Ishikawa (cell line): ENCODE results near the gene SSC4D.

Experiments used
- CEBPB ChIP-seq: IDR thresholded peaks from 2 replicates; pipeline ENCODE4 v1.6.1; 2012
- CREB1 ChIP-seq: IDR thresholded peaks from 2 replicates; pipeline ENCODE4 v1.6.1; 2012; ENCODE audit warnings: low read depth
- EGR1 ChIP-seq: IDR thresholded peaks from 2 replicates; pipeline ENCODE4 v1.6.1; 2012
- EP300 ChIP-seq: IDR thresholded peaks from 2 replicates; pipeline ENCODE4 v1.6.1; 2012; ENCODE audit warnings: borderline replicate concordance
- FOXM1 ChIP-seq: IDR thresholded peaks from 2 replicates; pipeline ENCODE4 v1.6.1; 2012; ENCODE audit warnings: low read depth, borderline replicate concordance
- NFIC ChIP-seq: IDR thresholded peaks from 2 replicates; pipeline ENCODE4 v1.6.1; 2012
- RAD21 ChIP-seq: IDR thresholded peaks from 2 replicates; pipeline ENCODE4 v1.6.1; 2012; ENCODE audit warnings: low read depth
- TAF1 ChIP-seq: IDR thresholded peaks from 2 replicates; pipeline ENCODE4 v1.6.1; 2012; ENCODE audit warnings: low read depth, mild to moderate bottlenecking
- TCF12 ChIP-seq: IDR thresholded peaks from 2 replicates; pipeline ENCODE4 v1.6.1; 2012; ENCODE audit warnings: low read depth
- TEAD4 ChIP-seq: IDR thresholded peaks from 2 replicates; pipeline ENCODE4 v1.6.1; 2012
- USF1 ChIP-seq: IDR thresholded peaks from 2 replicates; pipeline ENCODE4 v1.6.1; 2012
- YY1 ChIP-seq: IDR thresholded peaks from 2 replicates; pipeline ENCODE4 v1.6.1; 2012; ENCODE audit warnings: low read depth
- ZBTB7A ChIP-seq: IDR thresholded peaks from 2 replicates; pipeline ENCODE4 v1.6.1; 2012; ENCODE audit warnings: low read depth
- TF ChIP-seq, protein P1 (sequence below): IDR thresholded peaks from 2 replicates; pipeline ENCODE4 v1.6.1; 2012; ENCODE audit warnings: low read depth, mild to moderate bottlenecking
- TF ChIP-seq, protein P2 (sequence below): IDR thresholded peaks from 2 replicates; pipeline ENCODE4 v1.6.1; 2012

The SSC4D gene

GRCh38 chr7:76342222-76342621 is 67.3 kb downstream of the SSC4D start:
- TF ChIP-seq, protein P1, sequence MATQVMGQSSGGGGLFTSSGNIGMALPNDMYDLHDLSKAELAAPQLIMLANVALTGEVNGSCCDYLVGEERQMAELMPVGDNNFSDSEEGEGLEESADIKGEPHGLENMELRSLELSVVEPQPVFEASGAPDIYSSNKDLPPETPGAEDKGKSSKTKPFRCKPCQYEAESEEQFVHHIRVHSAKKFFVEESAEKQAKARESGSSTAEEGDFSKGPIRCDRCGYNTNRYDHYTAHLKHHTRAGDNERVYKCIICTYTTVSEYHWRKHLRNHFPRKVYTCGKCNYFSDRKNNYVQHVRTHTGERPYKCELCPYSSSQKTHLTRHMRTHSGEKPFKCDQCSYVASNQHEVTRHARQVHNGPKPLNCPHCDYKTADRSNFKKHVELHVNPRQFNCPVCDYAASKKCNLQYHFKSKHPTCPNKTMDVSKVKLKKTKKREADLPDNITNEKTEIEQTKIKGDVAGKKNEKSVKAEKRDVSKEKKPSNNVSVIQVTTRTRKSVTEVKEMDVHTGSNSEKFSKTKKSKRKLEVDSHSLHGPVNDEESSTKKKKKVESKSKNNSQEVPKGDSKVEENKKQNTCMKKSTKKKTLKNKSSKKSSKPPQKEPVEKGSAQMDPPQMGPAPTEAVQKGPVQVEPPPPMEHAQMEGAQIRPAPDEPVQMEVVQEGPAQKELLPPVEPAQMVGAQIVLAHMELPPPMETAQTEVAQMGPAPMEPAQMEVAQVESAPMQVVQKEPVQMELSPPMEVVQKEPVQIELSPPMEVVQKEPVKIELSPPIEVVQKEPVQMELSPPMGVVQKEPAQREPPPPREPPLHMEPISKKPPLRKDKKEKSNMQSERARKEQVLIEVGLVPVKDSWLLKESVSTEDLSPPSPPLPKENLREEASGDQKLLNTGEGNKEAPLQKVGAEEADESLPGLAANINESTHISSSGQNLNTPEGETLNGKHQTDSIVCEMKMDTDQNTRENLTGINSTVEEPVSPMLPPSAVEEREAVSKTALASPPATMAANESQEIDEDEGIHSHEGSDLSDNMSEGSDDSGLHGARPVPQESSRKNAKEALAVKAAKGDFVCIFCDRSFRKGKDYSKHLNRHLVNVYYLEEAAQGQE, result no peak
- TF ChIP-seq ZBTB7A, result no peak
- TF ChIP-seq NFIC, result no peak
- TF ChIP-seq CREB1, result no peak
- no peak for TF ChIP-seq YY1
- no peak for TF ChIP-seq USF1
- TF ChIP-seq TCF12, result no peak
- TF ChIP-seq, protein P2, sequence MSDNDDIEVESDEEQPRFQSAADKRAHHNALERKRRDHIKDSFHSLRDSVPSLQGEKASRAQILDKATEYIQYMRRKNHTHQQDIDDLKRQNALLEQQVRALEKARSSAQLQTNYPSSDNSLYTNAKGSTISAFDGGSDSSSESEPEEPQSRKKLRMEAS, result no peak
- TF ChIP-seq RAD21, result no peak
- no peak for TF ChIP-seq FOXM1
- no peak for TF ChIP-seq CEBPB
- TF ChIP-seq TEAD4, result no peak
- no peak for TF ChIP-seq EGR1
- TF ChIP-seq EP300, result no peak
- no peak for TF ChIP-seq TAF1

DNA sequence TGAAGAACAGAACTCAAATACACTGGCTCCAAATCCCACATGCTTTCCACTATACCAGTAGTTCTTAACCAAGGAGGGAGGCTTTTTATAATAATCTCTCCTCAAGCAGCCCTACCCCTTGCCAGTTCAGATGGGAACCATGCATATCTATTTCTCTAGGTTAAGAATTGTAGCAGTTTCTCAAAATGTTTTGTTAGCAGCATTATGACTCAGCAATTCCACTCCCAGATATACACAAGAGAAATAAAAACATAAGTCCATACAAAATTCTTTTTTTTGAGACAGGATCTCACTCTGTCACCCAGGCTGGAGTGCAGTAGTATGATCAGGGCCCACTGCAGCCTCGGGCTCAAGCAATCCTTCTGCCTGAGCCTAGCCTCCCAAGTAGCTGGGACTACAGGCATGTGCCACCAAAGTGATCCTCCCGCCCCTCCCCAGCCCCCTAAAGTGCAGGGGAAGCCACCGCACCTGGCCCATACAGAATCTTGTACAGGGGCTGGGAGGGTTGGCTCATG is 68.8 kb downstream of the SSC4D start:
- TF ChIP-seq EGR1 (no peak), TEAD4 (no peak), CEBPB (no peak), CREB1 (no peak)
